Fibroblast of lung (primary cell): Measurements from ENCODE around the gene ZBTB11.

Source experiments
- EZH2 ChIP-seq: IDR thresholded peaks from 2 replicates; pipeline ENCODE4 v1.5.1; 2012; ENCODE audit warnings: low read length, control low read depth, mild to moderate bottlenecking; ENCODE audit errors: missing control alignments
- TF ChIP-seq, protein P1 (sequence below), 2 donors: IDR thresholded peaks in 1 of 2; conservative IDR thresholded peaks in 1 of 2; 1 replicate in 1 of 2; 2 replicates in 1 of 2; pipeline ENCODE4 v1.5.1; 2011 to 2012; ENCODE audit warnings: low read length in 2 of 2, control low read depth in 1 of 2, inconsistent platforms in 1 of 2, low read depth in 1 of 2, mild to moderate bottlenecking in 1 of 2

DNA sequence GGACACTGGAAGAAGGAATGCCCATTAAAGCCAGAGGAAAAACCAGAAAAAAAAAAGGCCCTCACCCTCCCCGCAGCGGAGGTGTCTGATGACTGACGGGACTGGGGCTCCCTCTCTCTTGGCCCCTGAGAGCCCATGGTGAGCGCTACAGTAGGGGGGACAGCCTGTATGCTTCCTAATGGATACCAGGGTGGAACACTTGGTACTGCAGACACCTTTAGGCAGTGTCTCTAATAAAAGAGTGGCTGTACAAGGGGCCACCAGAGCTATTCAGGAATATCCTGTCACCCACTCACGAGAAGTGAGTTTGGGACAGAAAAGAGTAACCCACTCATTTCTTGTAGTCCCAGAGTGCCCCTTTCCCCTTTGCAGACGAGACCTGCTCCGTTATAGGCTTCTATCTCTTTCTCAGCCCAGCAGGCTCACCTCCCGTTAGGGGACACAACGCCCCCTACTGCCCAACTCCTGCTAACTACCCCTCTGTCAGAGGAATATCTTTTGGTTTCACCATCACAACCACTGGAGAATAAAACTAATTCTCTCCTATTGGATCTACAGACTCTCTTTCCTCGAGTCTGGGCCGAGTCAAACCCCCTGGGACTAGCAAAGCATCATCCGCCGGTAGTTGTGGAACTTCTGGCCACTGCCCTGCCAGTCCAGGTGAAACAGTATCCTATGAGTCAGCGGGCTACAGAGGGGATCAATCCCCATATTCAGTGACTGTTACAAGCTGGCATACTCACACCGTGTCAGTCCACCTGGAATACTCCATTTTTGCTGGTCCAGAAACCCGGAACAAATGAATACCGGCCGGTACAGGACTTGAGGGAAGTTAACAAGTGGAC lies 40.8 kb downstream of the ZBTB11 start:
- TF ChIP-seq, protein P1, sequence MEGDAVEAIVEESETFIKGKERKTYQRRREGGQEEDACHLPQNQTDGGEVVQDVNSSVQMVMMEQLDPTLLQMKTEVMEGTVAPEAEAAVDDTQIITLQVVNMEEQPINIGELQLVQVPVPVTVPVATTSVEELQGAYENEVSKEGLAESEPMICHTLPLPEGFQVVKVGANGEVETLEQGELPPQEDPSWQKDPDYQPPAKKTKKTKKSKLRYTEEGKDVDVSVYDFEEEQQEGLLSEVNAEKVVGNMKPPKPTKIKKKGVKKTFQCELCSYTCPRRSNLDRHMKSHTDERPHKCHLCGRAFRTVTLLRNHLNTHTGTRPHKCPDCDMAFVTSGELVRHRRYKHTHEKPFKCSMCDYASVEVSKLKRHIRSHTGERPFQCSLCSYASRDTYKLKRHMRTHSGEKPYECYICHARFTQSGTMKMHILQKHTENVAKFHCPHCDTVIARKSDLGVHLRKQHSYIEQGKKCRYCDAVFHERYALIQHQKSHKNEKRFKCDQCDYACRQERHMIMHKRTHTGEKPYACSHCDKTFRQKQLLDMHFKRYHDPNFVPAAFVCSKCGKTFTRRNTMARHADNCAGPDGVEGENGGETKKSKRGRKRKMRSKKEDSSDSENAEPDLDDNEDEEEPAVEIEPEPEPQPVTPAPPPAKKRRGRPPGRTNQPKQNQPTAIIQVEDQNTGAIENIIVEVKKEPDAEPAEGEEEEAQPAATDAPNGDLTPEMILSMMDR (conservative IDR thresholded peaks at IDR 0.05 in 1 of 2, IDR thresholded peaks at IDR 0.05 in 1 of 2; ENCODE audit: low read depth in 1 of 2, low read length in 2 of 2) = peak; percentile 60 to 71
- TF ChIP-seq EZH2 = no peak
